GM20431 (cell line): ENCODE results near the gene GPR101.

Source experiments
- in situ Hi-C: fragments of 300-500 bp; cut with MseI, MboI; formaldehyde crosslinking; loops from one replicate; pipeline ENCODE4 v1.15.0; 2020; ENCODE audit warnings: low sequenced_read_pairs; ENCODE audit not compliant: unreplicated experiment

The GPR101 gene, protein sequence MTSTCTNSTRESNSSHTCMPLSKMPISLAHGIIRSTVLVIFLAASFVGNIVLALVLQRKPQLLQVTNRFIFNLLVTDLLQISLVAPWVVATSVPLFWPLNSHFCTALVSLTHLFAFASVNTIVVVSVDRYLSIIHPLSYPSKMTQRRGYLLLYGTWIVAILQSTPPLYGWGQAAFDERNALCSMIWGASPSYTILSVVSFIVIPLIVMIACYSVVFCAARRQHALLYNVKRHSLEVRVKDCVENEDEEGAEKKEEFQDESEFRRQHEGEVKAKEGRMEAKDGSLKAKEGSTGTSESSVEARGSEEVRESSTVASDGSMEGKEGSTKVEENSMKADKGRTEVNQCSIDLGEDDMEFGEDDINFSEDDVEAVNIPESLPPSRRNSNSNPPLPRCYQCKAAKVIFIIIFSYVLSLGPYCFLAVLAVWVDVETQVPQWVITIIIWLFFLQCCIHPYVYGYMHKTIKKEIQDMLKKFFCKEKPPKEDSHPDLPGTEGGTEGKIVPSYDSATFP

GRCh38 chrX:137033774-137034507, at the start of gene GPR101:
Gene GPR101 (minus strand): TSS chrX:137033995. CDS start chrX:137031674, 2,321 bp downstream.
- in situ Hi-C loops: no loop called here

- in situ Hi-C loops: no loop called here
Measured at GRCh38 chrX:137081239-137081638, 47.4 kb upstream of the GPR101 start.

DNA sequence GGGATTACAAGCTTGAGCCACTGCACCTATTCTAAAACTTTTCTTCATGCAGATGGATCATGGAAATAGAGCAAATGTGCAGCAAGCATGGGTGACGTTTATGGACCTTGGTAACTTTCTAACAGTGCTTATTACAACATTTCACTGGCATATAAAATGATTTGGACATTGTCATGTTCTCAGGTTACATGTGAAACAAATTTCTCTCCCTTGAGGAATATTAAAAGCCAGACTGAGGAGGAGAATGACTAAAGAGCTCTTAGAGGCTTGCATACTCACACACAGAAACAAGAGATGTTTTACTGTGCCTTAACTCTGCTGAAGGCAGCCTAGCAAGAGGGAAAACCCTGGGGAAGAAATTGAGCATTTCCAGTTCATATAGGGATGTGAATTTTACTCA, 38.6 kb upstream of the GPR101 start:
- in situ Hi-C loops: loop anchor here (25.0 kb wide), 1 partner anchor 110 kb away; no protein-coding TSS in a partner anchor

GRCh38 chrX:137071596-137071995, 37.8 kb upstream of the GPR101 start:
- in situ Hi-C loops: loop anchor here (25.0 kb wide), 1 partner anchor 109 kb away; no protein-coding TSS in a partner anchor

- in situ Hi-C loops: loop anchor here (25.0 kb wide), 1 partner anchor 105 kb away; no protein-coding TSS in a partner anchor
Measured at GRCh38 chrX:137067147-137067546, 33.4 kb upstream of the GPR101 start.

GRCh38 chrX:137062915-137063617, 29.3 kb upstream of the GPR101 start:
- in situ Hi-C loops: loop anchor here (25.0 kb wide), 1 partner anchor 101 kb away; no protein-coding TSS in a partner anchor

DNA sequence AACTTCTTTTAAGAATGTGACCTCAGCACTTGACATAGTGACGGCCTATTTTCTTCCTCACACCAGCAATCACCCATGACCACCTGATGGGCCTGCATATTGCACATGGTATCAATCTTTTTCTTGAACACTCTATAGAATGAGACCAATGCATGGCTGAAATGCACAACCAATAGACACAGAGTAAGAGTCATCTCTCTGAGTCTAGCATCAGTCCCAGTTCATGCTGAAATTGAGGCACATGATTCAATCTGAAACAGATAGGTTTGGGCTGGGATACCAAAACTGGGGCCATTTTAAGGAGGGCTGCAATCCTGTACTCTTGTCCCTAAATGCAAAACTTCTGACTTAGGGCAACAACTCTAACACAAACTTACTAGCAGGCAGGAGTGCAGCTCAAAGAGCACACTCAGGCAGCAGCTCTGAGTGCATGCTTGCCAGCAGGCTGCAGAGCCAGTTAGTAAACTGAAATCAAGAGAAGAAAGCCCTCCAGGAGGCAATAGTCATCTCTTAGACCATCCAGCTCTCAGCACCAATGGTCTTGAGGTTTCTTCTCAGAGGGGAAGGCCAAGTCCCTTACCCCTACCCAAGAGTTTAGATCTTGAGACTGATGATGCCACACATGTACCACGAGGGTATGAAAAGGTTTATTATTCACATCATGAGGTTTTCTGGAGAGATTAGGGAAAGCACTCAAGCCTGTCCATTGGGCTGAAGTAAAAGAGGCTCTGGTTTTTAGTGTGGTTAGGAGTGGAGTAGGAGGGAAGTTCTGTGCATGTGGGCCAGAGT, 24.7 kb upstream of the GPR101 start:
- in situ Hi-C loops: loop anchor here (25.0 kb wide), 1 partner anchor 96 kb away; no protein-coding TSS in a partner anchor

DNA sequence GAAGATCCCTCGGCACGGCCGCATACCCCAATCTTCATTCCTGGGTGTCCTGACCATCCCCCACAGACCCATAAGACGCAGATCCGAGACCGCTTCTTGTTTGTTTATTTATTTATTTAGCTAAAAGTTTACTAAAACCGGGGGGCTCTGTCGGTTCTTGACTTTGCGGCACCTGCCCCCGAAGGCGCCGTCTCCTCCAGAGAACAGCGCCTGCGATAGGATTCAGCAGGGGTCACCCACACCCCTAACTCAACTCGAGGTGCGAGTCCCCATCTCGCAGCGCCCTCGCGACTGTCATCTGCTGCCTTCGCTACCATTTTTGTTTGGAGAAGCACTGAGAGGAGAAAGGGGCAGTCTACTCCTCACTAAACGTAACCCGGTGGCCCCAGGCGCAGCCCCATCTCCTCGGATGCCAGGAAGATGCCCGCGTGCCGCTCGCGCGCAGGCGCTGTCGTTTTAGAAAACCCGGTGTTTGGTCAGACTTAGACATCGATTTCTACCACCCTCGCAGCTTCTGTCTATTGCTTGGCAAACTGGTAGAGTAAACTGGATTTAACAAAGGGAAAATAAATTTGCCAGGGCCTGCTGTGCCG, 18.9 kb upstream of the GPR101 start:
- in situ Hi-C loops: loop anchor here (25.0 kb wide), 1 partner anchor 90 kb away; no protein-coding TSS in a partner anchor

- in situ Hi-C loops: loop anchor here (25.0 kb wide), 1 partner anchor 90 kb away; no protein-coding TSS in a partner anchor
Measured at GRCh38 chrX:137051978-137052642, 18.3 kb upstream of the GPR101 start.

DNA sequence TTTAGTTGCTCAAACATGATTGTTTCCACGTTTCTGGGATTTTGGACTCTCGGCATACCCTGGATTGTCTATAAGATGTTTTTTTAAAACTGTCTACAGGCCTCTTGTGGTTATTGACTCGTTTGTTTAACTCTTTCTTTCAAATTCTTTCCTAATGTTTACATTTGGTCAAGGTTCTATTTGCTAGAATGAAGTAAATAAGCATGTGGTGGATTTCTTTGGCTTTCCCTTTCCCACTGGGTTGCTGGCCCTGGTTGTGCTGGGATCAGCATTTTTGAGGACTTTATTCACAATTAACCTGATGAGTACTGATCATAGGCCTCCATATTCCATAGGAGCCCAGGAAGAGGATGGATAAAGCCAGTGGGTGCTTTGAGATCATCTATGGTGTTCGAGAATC, 11.1 kb upstream of the GPR101 start:
- in situ Hi-C loops: no loop called here

DNA sequence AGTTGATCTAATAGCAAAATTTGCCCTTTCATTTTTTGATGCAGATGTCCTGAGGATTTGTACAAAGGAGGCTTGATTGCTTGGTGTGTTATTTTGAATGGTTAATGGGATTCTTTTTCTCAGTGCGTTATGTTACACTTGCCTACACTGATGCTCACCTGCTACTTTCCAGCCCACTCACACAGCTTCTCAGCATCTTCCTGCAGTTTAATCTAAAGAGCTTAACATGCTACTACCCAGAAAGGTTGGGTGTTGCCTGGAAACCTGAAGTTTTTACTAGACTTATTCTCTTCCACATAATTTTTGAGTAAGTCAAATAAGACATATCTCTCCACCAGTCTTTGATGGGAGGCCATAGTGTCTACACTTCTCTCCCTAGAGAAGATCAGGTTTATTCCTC, 9.9 kb upstream of the GPR101 start:
- in situ Hi-C loops: no loop called here

GRCh38 chrX:137041329-137041728, 7.5 kb upstream of the GPR101 start:
- in situ Hi-C loops: no loop called here

GRCh38 chrX:137040113-137040794, 6.5 kb upstream of the GPR101 start:
- in situ Hi-C loops: no loop called here

DNA sequence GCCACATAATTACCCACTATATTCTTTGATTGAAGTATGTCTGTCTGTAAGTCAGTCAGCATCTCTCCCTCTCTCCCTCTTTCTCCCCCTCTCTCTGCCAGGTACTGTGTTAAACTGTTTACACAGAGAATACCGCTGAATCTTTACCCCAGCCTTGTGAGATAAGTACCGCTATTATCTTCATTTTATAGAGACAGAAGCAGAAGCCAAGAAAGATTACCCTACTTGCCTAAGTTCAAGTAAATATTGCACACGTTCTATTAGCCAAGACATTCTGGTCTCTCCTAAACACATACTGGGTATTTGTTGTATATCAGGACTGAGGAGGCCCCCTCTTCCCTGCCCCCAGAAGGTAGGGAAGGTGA, 695 bp upstream of the GPR101 start:
- in situ Hi-C loops: no loop called here

GRCh38 chrX:137032841-137033773, 688 bp downstream of the GPR101 start:
- in situ Hi-C loops: no loop called here

DNA sequence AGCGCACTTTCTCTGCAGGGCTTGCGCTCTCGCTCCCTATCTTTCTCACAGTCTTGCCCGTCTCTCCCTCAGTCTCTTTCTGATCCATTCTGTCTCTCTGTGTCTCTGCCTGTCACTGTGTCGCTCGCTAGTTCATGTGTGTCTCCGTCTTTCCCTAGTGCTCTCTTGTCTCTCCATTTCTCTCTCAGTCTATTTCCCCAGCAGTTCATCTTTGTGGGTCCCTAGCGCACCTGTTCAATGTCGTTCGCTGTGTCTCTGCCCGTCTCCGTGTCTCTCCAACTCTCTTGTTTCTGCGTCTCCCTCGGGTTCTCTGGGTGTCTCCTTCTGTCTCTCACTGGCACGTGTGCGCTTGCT, 1.5 kb downstream of the GPR101 start:
- in situ Hi-C loops: no loop called here
